ENCODE measurements around the gene NOL4. TPM values are rescaled to one million over a fixed set of nuclear protein-coding genes. Genes with fewer than 3 reads are reported as not detected.

Gene NOL4
- polyA plus RNA-seq, 3 donors: not detected

DNA sequence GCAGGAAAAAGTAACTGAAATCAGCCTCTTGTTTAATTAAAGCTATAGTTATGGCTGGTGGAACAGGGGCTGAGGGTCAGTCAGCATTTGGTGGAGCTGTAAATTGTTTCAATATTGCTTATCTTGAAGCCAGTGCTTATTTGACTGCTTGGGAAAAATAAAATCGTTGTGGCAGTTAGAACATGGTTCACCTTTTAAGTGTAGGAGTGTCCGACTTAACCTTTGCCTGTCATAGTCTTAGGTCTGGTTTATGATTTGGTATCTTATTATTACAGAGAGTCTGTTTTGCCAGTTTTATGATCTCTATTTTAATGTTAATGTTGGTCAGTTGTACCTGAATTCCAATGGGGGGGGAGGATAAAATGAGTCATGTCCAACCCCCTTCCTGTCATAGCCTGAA is 27.2 kb upstream of the NOL4 start:
- Histone ChIP-seq H3K4me1 (ENCODE audit: control insufficient read depth in 1 of 2, insufficient read depth in 2 of 2, low read length in 2 of 2) (no peaks in the 10 kb centered on the region), H4K20me1 (ENCODE audit: insufficient read depth, low read length) (no peaks in the 10 kb centered on the region), H3K9me3 (replicated peaks in 1 of 2; ENCODE audit: control insufficient read depth in 1 of 2, insufficient read depth in 1 of 2, low read length in 2 of 2) (peaks cover 8 to 12% of the 10 kb centered on the region in 2 donors), H3K79me2 (ENCODE audit: insufficient read depth, low read length) (no peaks in the 10 kb centered on the region), H3K27me3 (ENCODE audit: control insufficient read depth in 2 of 2, insufficient read depth in 2 of 2, low read length in 2 of 2) (no peaks in the 10 kb centered on the region), H3K9ac (ENCODE audit: insufficient read depth, low read length, poor library complexity, severe bottlenecking) (no peak overlapping the region), H3K27ac (ENCODE audit: low read depth in 1 of 2, low read length in 2 of 2) (no peak overlapping the region), H2AFZ (ENCODE audit: insufficient read depth, low read depth, low read length, poor library complexity, severe bottlenecking) (no peak overlapping the region), H3K4me3 (replicated peaks in 1 of 3; ENCODE audit: low read depth in 2 of 3, low read length in 3 of 3) (no peak overlapping the region), H3K36me3 (replicated peaks in 1 of 2; ENCODE audit: control insufficient read depth in 1 of 2, insufficient read depth in 2 of 2, low read length in 2 of 2) (no peaks in the 10 kb centered on the region), H3K4me2 (replicated peaks; ENCODE audit: extremely low read depth, low read length, poor library complexity, severe bottlenecking) (no peak overlapping the region)
- intact Hi-C loops (cut with micrococcal nuclease): no loop called here
- Mint-ChIP-seq H3K27ac (no peak overlapping the region), H3K27me3 (ENCODE audit: low read depth in 3 of 3) (peaks cover 0 to 2% (median 0%) of the 10 kb centered on the region in 3 donors), H3K9me3 (peaks cover 2 to 9% (median 4%) of the 10 kb centered on the region in 7 donors), H3K36me3 (no peaks in the 10 kb centered on the region), H3K4me3 (no peak overlapping the region), H3K4me1 (no peaks in the 10 kb centered on the region)
- 60% methylated on average over 1 of the region's 2 CpGs for WGBS (ENCODE audit: insufficient coverage)
- DNase-seq: no peak
- TF ChIP-seq, protein P1, sequence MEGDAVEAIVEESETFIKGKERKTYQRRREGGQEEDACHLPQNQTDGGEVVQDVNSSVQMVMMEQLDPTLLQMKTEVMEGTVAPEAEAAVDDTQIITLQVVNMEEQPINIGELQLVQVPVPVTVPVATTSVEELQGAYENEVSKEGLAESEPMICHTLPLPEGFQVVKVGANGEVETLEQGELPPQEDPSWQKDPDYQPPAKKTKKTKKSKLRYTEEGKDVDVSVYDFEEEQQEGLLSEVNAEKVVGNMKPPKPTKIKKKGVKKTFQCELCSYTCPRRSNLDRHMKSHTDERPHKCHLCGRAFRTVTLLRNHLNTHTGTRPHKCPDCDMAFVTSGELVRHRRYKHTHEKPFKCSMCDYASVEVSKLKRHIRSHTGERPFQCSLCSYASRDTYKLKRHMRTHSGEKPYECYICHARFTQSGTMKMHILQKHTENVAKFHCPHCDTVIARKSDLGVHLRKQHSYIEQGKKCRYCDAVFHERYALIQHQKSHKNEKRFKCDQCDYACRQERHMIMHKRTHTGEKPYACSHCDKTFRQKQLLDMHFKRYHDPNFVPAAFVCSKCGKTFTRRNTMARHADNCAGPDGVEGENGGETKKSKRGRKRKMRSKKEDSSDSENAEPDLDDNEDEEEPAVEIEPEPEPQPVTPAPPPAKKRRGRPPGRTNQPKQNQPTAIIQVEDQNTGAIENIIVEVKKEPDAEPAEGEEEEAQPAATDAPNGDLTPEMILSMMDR (IDR thresholded peaks at IDR 0.05): no peak

DNA sequence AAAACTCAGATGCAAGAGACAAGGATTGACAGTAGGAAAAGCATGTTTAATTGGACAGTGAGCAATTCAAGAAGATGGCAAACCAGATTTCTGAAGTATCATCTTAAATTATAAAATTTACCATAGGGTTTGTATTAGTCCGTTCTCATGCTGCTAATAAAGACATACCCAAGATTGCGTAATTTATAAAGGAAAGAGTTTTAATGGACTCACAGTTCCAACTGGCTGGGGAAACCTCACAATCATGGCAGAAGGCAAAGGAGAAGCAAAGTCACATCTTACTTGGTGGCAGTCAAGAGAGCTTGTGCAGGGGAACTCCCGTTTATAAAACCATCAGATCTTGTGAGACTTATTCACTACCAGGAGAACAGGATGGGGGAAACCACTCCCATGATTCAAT is 24.0 kb upstream of the NOL4 start:
- no peak overlapping the region for H3K9ac ChIP-seq (ENCODE audit: insufficient read depth, low read length, poor library complexity, severe bottlenecking)
- intact Hi-C loops (cut with micrococcal nuclease): no loop called here
- TF ChIP-seq, protein P1 (IDR thresholded peaks at IDR 0.05): no peak
- H3K36me3 ChIP-seq (replicated peaks in 1 of 2; ENCODE audit: control insufficient read depth in 1 of 2, insufficient read depth in 2 of 2, low read length in 2 of 2): no peaks in the 10 kb centered on the region
- Mint-ChIP-seq H3K9me3 (peaks cover 3 to 9% (median 5%) of the 10 kb centered on the region in 7 donors), H3K4me3 (no peak overlapping the region), H3K4me1 (no peaks in the 10 kb centered on the region), H3K27me3 (ENCODE audit: low read depth in 3 of 3) (peaks cover 0 to 2% (median 0%) of the 10 kb centered on the region in 3 donors), H3K27ac (no peak overlapping the region), H3K36me3 (no peaks in the 10 kb centered on the region)
- 100% methylated on average over 1 of the region's 3 CpGs for WGBS (ENCODE audit: insufficient coverage)
- no peaks in the 10 kb centered on the region for H4K20me1 ChIP-seq (ENCODE audit: insufficient read depth, low read length)
- no peaks in the 10 kb centered on the region for H3K27me3 ChIP-seq (ENCODE audit: control insufficient read depth in 2 of 2, insufficient read depth in 2 of 2, low read length in 2 of 2)
- no peaks in the 10 kb centered on the region for H3K79me2 ChIP-seq (ENCODE audit: insufficient read depth, low read length)
- peaks cover 8 to 14% of the 10 kb centered on the region in 2 donors for H3K9me3 ChIP-seq (replicated peaks in 1 of 2; ENCODE audit: control insufficient read depth in 1 of 2, insufficient read depth in 1 of 2, low read length in 2 of 2)
- no peaks in the 10 kb centered on the region for H3K4me1 ChIP-seq (ENCODE audit: control insufficient read depth in 1 of 2, insufficient read depth in 2 of 2, low read length in 2 of 2)
- no peak for DNase-seq
- no peak overlapping the region for H3K27ac ChIP-seq (ENCODE audit: low read depth in 1 of 2, low read length in 2 of 2)
- H2AFZ ChIP-seq (ENCODE audit: insufficient read depth, low read depth, low read length, poor library complexity, severe bottlenecking): no peak overlapping the region
- no peak overlapping the region for H3K4me3 ChIP-seq (replicated peaks in 1 of 3; ENCODE audit: low read depth in 2 of 3, low read length in 3 of 3)
- no peak overlapping the region for H3K4me2 ChIP-seq (replicated peaks; ENCODE audit: extremely low read depth, low read length, poor library complexity, severe bottlenecking)
